HG03439 (cell line): ENCODE data around the gene MEI1.

Experiments used
- ATAC-seq: cut with Tn5 transposase; IDR thresholded peaks from one replicate; pipeline ENCODE4 v1.9.1; 2021; ENCODE audit warnings: mild to moderate bottlenecking, moderate library complexity; ENCODE audit not compliant: unreplicated experiment

Gene MEI1

GRCh38 chr22:41816871-41817270 lies 117.6 kb downstream of the MEI1 start:
- no peak for ATAC-seq

GRCh38 chr22:41818011-41818410 lies 118.7 kb downstream of the MEI1 start:
- no peak for ATAC-seq

- no peak for ATAC-seq
Measured at GRCh38 chr22:41818596-41818995, 119.3 kb downstream of the MEI1 start.

GRCh38 chr22:41819257-41819656 lies 120.0 kb downstream of the MEI1 start:
- no peak for ATAC-seq

- ATAC-seq: no peak
Measured at GRCh38 chr22:41820447-41820846, 121.1 kb downstream of the MEI1 start.

GRCh38 chr22:41821471-41822316 lies 122.4 kb downstream of the MEI1 start:
- ATAC-seq: no peak

- no peak for ATAC-seq
Measured at GRCh38 chr22:41822317-41823057, 123.2 kb downstream of the MEI1 start.

- ATAC-seq: no peak
Measured at GRCh38 chr22:41823797-41824196, 124.5 kb downstream of the MEI1 start.

- ATAC-seq: no peak
Measured at GRCh38 chr22:41825376-41825775, 126.1 kb downstream of the MEI1 start.

- ATAC-seq: no peak
Measured at GRCh38 chr22:41826021-41826420, 126.7 kb downstream of the MEI1 start.

- no peak for ATAC-seq
Measured at GRCh38 chr22:41826430-41827383, 127.4 kb downstream of the MEI1 start.

GRCh38 chr22:41827671-41828070 lies 128.4 kb downstream of the MEI1 start:
- no peak for ATAC-seq

GRCh38 chr22:41828516-41828915 lies 129.2 kb downstream of the MEI1 start:
- ATAC-seq: no peak

GRCh38 chr22:41830174-41830573 lies 130.9 kb downstream of the MEI1 start:
- ATAC-seq: no peak

- no peak for ATAC-seq
Measured at GRCh38 chr22:41831383-41831782, 132.1 kb downstream of the MEI1 start.

GRCh38 chr22:41831828-41832552 lies 132.7 kb downstream of the MEI1 start:
- ATAC-seq: no peak

- ATAC-seq: peak; percentile 85
Measured at GRCh38 chr22:41832553-41833368, 133.5 kb downstream of the MEI1 start, which contains the start of gene SREBF2. Gene SREBF2 (plus strand): TSS chr22:41833105. CDS start chr22:41833271, 166 bp downstream.

- ATAC-seq: peak; percentile 17
Measured at GRCh38 chr22:41833369-41834004, 134.2 kb downstream of the MEI1 start.
